Breast epithelium (tissue), 4 donors: ENCODE data around the gene SORCS3. TPM values are rescaled to one million over a fixed set of nuclear protein-coding genes. Genes with fewer than 3 reads are reported as not detected.

Experiments
- DNase-seq, 2 donors: peaks; one replicate each; pipeline ENCODE4 v3.0.0-alpha.2; 2019; ENCODE audit warnings: low spot score in 2 of 2
- H3K27ac ChIP-seq, 2 donors: fragments of 200-600 bp; sonication (generic) in 1 of 2; one replicate each; pipeline ENCODE4 v1.5.1; 2016 to 2019; ENCODE audit warnings: mild to moderate bottlenecking in 1 of 2
- H3K27me3 ChIP-seq, 2 donors: fragments of 200-600 bp; sonication (generic) in 1 of 2; one replicate each; pipeline versions ENCODE4 v1.5.1 to v1.6.0; 2017 to 2019; ENCODE audit warnings: control low read depth in 1 of 2, mild to moderate bottlenecking in 1 of 2
- H3K36me3 ChIP-seq: fragments of 200-600 bp; one replicate; pipeline ENCODE4 v1.5.1; 2019
- H3K4me1 ChIP-seq, 2 donors: fragments of 200-600 bp; sonication (generic); one replicate each; pipeline ENCODE4 v1.5.1; 2016 to 2019; ENCODE audit warnings: control low read depth in 1 of 2
- H3K4me3 ChIP-seq, 3 donors: fragments of 200-600 bp; sonication (generic); 1 replicate in 2 of 3; 2 replicates in 1 of 3; pipeline ENCODE4 v1.5.1; 2016 to 2019; ENCODE audit warnings: mild to moderate bottlenecking in 3 of 3, moderate library complexity in 2 of 3
- H3K9me3 ChIP-seq, 2 donors: fragments of 200-600 bp; sonication (generic) in 1 of 2; one replicate each; pipeline ENCODE4 v1.5.1; 2016 to 2019; ENCODE audit warnings: control low read depth in 1 of 2
- CTCF ChIP-seq, 3 donors: fragments of 450-650 bp; IDR thresholded peaks; one replicate each; pipeline ENCODE4 v1.5.1; 2016 to 2017; ENCODE audit warnings: antibody characterized with exemption in 3 of 3, mild to moderate bottlenecking in 3 of 3, moderate library complexity in 3 of 3
- POLR2A ChIP-seq: fragments of 450-650 bp; IDR thresholded peaks from one replicate; pipeline ENCODE4 v1.6.1; 2016; ENCODE audit warnings: antibody characterized with exemption, mild to moderate bottlenecking, moderate library complexity
- POLR2AphosphoS5 ChIP-seq, 3 donors: sonication (generic); formaldehyde crosslinking; IDR thresholded peaks; one replicate each; pipeline ENCODE4 v1.6.1; 2017; ENCODE audit warnings: antibody characterized with exemption in 3 of 3
- intact Hi-C: fragments of 100-400 bp; cut with DNase I; formaldehyde crosslinking; loops from one replicate; pipeline ENCODE4 v1.15.1; 2023; ENCODE audit warnings: low total_unique reads
- total RNA-seq, 3 donors: library from RNA; depleted of rRNA; stranded (reverse); fragments of >200 nt; gene quantifications; one replicate each; pipeline ENCODE4 v1.1.0, GENCODE V29; 2016

The SORCS3 gene
- total RNA-seq, 3 donors from 2014 or later = under 0.01 to 0.16 TPM; not detected in 1

GRCh38 chr10:104665174-104665573 is 24.1 kb downstream of the SORCS3 start:
- Histone ChIP-seq H3K4me1 (no peaks in the 10 kb centered on the region), H3K9me3 (peaks cover 0 to 2% of the 10 kb centered on the region in 2 donors), H3K4me3 (no peak overlapping the region), H3K27me3 (no peaks in the 10 kb centered on the region), H3K27ac (no peak overlapping the region), H3K36me3 (no peaks in the 10 kb centered on the region)
- no peak for DNase-seq
- no peak for TF ChIP-seq CTCF (IDR thresholded peaks at IDR 0.05)
- TF ChIP-seq POLR2A = no peak
- no peak for TF ChIP-seq POLR2AphosphoS5 (IDR thresholded peaks at IDR 0.05)
- intact Hi-C loops = no loop called here

GRCh38 chr10:104666106-104666505 is 25.0 kb downstream of the SORCS3 start:
- intact Hi-C loops = no loop called here
- no peak overlapping the region for H3K27ac ChIP-seq

GRCh38 chr10:104676874-104677273 is 35.8 kb downstream of the SORCS3 start:
- Histone ChIP-seq H3K4me1 (no peaks in the 10 kb centered on the region), H3K4me3 (no peak overlapping the region), H3K27ac (no peak overlapping the region), H3K27me3 (peaks cover 0 to 5% of the 10 kb centered on the region in 2 donors), H3K36me3 (no peaks in the 10 kb centered on the region), H3K9me3 (peaks cover 0 to 23% of the 10 kb centered on the region in 2 donors)
- TF ChIP-seq CTCF (IDR thresholded peaks at IDR 0.05) (no peak), POLR2AphosphoS5 (IDR thresholded peaks at IDR 0.05) (no peak), POLR2A (no peak)
- intact Hi-C loops = no loop called here
- DNase-seq = no peak

More at GRCh38 chr10:104666106-104666505, 25.0 kb downstream of the SORCS3 start:
- Histone ChIP-seq H3K27me3 (no peaks in the 10 kb centered on the region), H3K4me3 (no peak overlapping the region), H3K9me3 (peaks cover 0 to 6% of the 10 kb centered on the region in 2 donors), H3K36me3 (no peaks in the 10 kb centered on the region), H3K4me1 (no peaks in the 10 kb centered on the region)
- TF ChIP-seq CTCF (IDR thresholded peaks at IDR 0.05) (no peak), POLR2AphosphoS5 (IDR thresholded peaks at IDR 0.05) (no peak), POLR2A (no peak)
- DNase-seq = no peak

GRCh38 chr10:104678658-104679057 is 37.6 kb downstream of the SORCS3 start:
- H3K4me1 ChIP-seq = no peaks in the 10 kb centered on the region
- DNase-seq = no peak
- H3K36me3 ChIP-seq = no peaks in the 10 kb centered on the region
- no peak overlapping the region for H3K27ac ChIP-seq
- intact Hi-C loops = no loop called here
- TF ChIP-seq POLR2A (no peak), CTCF (IDR thresholded peaks at IDR 0.05) (no peak), POLR2AphosphoS5 (IDR thresholded peaks at IDR 0.05) (no peak)
- peaks cover 0 to 5% of the 10 kb centered on the region in 2 donors for H3K27me3 ChIP-seq
- no peak overlapping the region for H3K4me3 ChIP-seq
- peaks cover 0 to 13% of the 10 kb centered on the region in 2 donors for H3K9me3 ChIP-seq

GRCh38 chr10:104680467-104681401 is 39.6 kb downstream of the SORCS3 start:
- intact Hi-C loops = loop anchor here (5.0 kb wide), 1 partner anchor 393 kb away; no protein-coding TSS in a partner anchor
- DNase-seq = no peak
- Histone ChIP-seq H3K27ac (no peak overlapping the region), H3K4me3 (peak overlapping the region in 2 of 3 donors; percentile 35 to 39), H3K36me3 (no peaks in the 10 kb centered on the region), H3K4me1 (no peaks in the 10 kb centered on the region), H3K9me3 (no peaks in the 10 kb centered on the region), H3K27me3 (peaks cover 0 to 5% of the 10 kb centered on the region in 2 donors)
- TF ChIP-seq POLR2AphosphoS5 (IDR thresholded peaks at IDR 0.05) = no peak
- no peak for TF ChIP-seq POLR2A
- TF ChIP-seq CTCF (IDR thresholded peaks at IDR 0.05) = no peak
